Body of pancreas (tissue), 4 donors: ENCODE measurements around the gene COBL. TPM values are rescaled to one million over a fixed set of nuclear protein-coding genes. Genes with fewer than 3 reads are reported as not detected.
A peak's percentile ranks its signal among the peaks of the same experiment; 100 is the strongest.

ENCODE experiments used
- ATAC-seq: fragments of 150-250 bp; one replicate; pipeline ENCODE4 v1.9.1; 2016
- DNase-seq, 4 donors: peaks; one replicate each; pipeline ENCODE4 v3.0.0-alpha.2; 2019
- H3K27ac ChIP-seq, 4 donors: fragments of 200-600 bp; sonication (generic); 1 replicate in 3 of 4; 2 replicates in 1 of 4; pipeline versions ENCODE4 v1.5.1 to v1.6.1; 2016 to 2019; ENCODE audit warnings: mild to moderate bottlenecking in 1 of 4, mixed read lengths in 1 of 4, moderate library complexity in 1 of 4
- H3K27me3 ChIP-seq, 2 donors: fragments of 200-600 bp; sonication (generic); one replicate each; pipeline ENCODE4 v1.6.0; 2016; ENCODE audit warnings: mild to moderate bottlenecking in 1 of 2
- H3K36me3 ChIP-seq, 2 donors: fragments of 200-600 bp; sonication (generic); replicated peaks in 1 of 2; 2 replicates each; pipeline ENCODE4 v1.5.1; 2016; ENCODE audit warnings: low read depth in 2 of 2; ENCODE audit not compliant: insufficient read depth in 1 of 2
- H3K4me1 ChIP-seq: fragments of 200-600 bp; sonication (generic); one replicate; pipeline ENCODE4 v1.6.0; 2016
- H3K4me3 ChIP-seq, 2 donors: fragments of 200-600 bp; sonication (generic); 1 replicate in 1 of 2; 2 replicates in 1 of 2; pipeline ENCODE4 v1.5.1; 2016 to 2019
- H3K9me3 ChIP-seq, 3 donors: fragments of 200-600 bp; sonication (generic); 1 replicate in 2 of 3; 2 replicates in 1 of 3; pipeline ENCODE4 v1.5.1; 2016
- CTCF ChIP-seq, 7 experiments: fragments of 450-650 bp in 4 of 7; fragments of 200-600 bp in 3 of 7; sonication (generic) in 3 of 7; IDR thresholded peaks; one replicate each; pipeline ENCODE4 v1.5.1; 2016 to 2019; ENCODE audit warnings: antibody characterized with exemption in 7 of 7
- POLR2A ChIP-seq, 3 donors: fragments of 450-650 bp; IDR thresholded peaks; one replicate each; pipeline ENCODE4 v1.6.1; 2016; ENCODE audit warnings: antibody characterized with exemption in 3 of 3, mild to moderate bottlenecking in 2 of 3
- WGBS, 2 donors: methylation state at CpG; one replicate each; pipeline ENCODE4 v1.1.5; 2017; 5-methylcytosine and 5-hydroxymethylcytosine counted together
- intact Hi-C: fragments of 100-400 bp; cut with DNase I; formaldehyde crosslinking; loops from one replicate; pipeline ENCODE4 v1.15.1; 2023
- total RNA-seq, 2 donors: library from RNA; depleted of rRNA; stranded (reverse); fragments of >200 nt; gene quantifications; one replicate each; pipeline ENCODE4 v1.1.0, GENCODE V29; 2016

Gene COBL
- total RNA-seq, 2 donors from 2014 or later: 22.3 to 25.4 TPM

DNA sequence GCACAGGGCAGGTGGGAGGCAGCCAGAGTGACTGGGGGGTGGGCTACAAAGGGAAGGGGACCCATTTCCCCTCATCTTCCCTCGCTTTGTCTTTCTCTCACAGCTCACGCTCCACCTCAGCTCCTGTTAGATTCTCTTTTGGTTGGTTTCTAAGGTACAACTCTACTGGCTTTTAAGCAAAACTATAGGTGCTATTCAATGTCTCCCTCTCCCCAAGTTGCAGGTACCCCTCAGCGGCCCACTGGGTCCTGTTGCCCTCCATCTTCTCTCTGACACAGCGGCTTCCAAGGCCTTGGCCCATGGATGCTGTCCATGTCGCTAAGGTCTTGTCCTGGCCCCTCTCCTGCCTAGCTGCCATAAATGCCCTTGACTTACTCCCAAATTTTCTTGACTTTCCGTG lies 168.4 kb downstream of the COBL start:
- TF ChIP-seq POLR2A (IDR thresholded peaks at IDR 0.05) (no peak), CTCF (IDR thresholded peaks at IDR 0.05) (no peak)
- DNase-seq (no peak), ATAC-seq (no peak)
- WGBS, 2 donors: 91 to 94% methylated on average over 6 of the region's 6 CpGs
- no peaks in the 10 kb centered on the region for H3K27me3 ChIP-seq
- no peaks in the 10 kb centered on the region for H3K36me3 ChIP-seq
- no peak overlapping the region for H3K4me3 ChIP-seq
- H3K9me3 ChIP-seq: peaks cover 0 to 14% (median 0%) of the 10 kb centered on the region in 3 donors
- H3K4me1 ChIP-seq: peaks cover 7% of the 10 kb centered on the region
- intact Hi-C loops: loop anchor here (10.0 kb wide), 1 partner anchor 363 kb away; the partner anchor contains the start of gene GRB10
- no peak overlapping the region for H3K27ac ChIP-seq

- Histone ChIP-seq H3K36me3 (no peaks in the 10 kb centered on the region), H3K27me3 (no peaks in the 10 kb centered on the region), H3K9me3 (peaks cover 0 to 14% (median 0%) of the 10 kb centered on the region in 3 donors), H3K27ac (no peak overlapping the region), H3K4me1 (peaks cover 7% of the 10 kb centered on the region), H3K4me3 (no peak overlapping the region)
- ATAC-seq (no peak), DNase-seq (no peak)
- WGBS, 2 donors: 96% methylated on average over 7 of the region's 7 CpGs
- no peak for TF ChIP-seq POLR2A (IDR thresholded peaks at IDR 0.05)
- TF ChIP-seq CTCF (IDR thresholded peaks at IDR 0.05): no peak
- intact Hi-C loops: loop anchor here (10.0 kb wide), 1 partner anchor 362 kb away; the partner anchor contains the start of gene GRB10
Measured at GRCh38 chr7:51146816-51147586, 169.6 kb downstream of the COBL start.

DNA sequence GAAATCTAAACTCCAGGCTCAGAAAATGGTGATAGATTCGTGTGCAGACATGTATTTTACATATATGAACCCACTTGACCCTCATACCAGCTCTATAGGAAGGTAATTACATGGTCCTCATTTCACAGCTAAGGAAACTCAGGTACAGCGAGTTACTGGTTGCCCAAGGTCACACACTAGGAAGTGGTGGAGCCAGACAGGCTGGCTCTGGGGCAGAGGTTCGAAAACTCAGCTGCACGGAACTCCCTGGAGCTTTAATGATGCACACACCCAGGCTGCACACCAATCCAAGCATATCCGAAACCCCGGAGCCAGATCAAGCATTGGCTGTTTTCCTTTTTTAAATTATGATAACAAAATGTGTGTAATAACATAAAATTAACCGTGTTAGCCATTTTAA lies 172.4 kb downstream of the COBL start:
- Histone ChIP-seq H3K36me3 (no peaks in the 10 kb centered on the region), H3K9me3 (peaks cover 0 to 14% (median 0%) of the 10 kb centered on the region in 3 donors), H3K4me1 (peaks cover 33% of the 10 kb centered on the region), H3K27me3 (no peaks in the 10 kb centered on the region), H3K27ac (peak overlapping the region in 1 of 4 donors; percentile 8), H3K4me3 (no peak overlapping the region)
- WGBS, 2 donors: 44 to 57% methylated on average over 7 of the region's 7 CpGs
- DNase-seq: no peak
- no peak for ATAC-seq
- TF ChIP-seq POLR2A (IDR thresholded peaks at IDR 0.05) (no peak), CTCF (IDR thresholded peaks at IDR 0.05) (no peak)
- intact Hi-C loops: loop anchor here (10.0 kb wide), 1 partner anchor 359 kb away; the partner anchor contains the start of gene GRB10

GRCh38 chr7:51142741-51143385 lies 173.7 kb downstream of the COBL start:
- ATAC-seq: no peak
- Histone ChIP-seq H3K36me3 (no peaks in the 10 kb centered on the region), H3K4me1 (peaks cover 46% of the 10 kb centered on the region), H3K9me3 (peaks cover 0 to 14% (median 0%) of the 10 kb centered on the region in 3 donors), H3K27me3 (no peaks in the 10 kb centered on the region), H3K27ac (no peak overlapping the region), H3K4me3 (no peak overlapping the region)
- TF ChIP-seq POLR2A (IDR thresholded peaks at IDR 0.05) (no peak), CTCF (IDR thresholded peaks at IDR 0.05) (no peak)
- DNase-seq: no peak
- 78 to 88% methylated on average over 6 of the region's 6 CpGs for WGBS, 2 donors
- intact Hi-C loops: loop anchor here (10.0 kb wide), 1 partner anchor 358 kb away; the partner anchor contains the start of gene GRB10
